WI38 (cell line): ENCODE data around the gene SHB.
"Not testable (repeated sequence)": the region's sequence is repeated elsewhere in the genome, so short reads cannot be mapped to it uniquely, and the experiment has no call there.

Source experiments
- H3K4me3 ChIP-seq: 2 replicates; pipeline ENCODE4 v1.5.1; 2011; ENCODE audit warnings: low read depth, mild to moderate bottlenecking, control low read depth, low read length
- CTCF ChIP-seq: IDR thresholded peaks from 2 replicates; pipeline ENCODE4 v1.5.1; 2012; ENCODE audit warnings: low read depth, mild to moderate bottlenecking, control low read depth, low read length

Gene SHB

GRCh38 chr9:38046661-38047300 is 22.2 kb downstream of the SHB start:
- no peak for TF ChIP-seq CTCF
- peak overlapping the region; percentile 48; the same call in 1 of the 2 replicates for H3K4me3 ChIP-seq

GRCh38 chr9:38045939-38046338 is 23.1 kb downstream of the SHB start:
- H3K4me3 ChIP-seq = not testable (repeated sequence)

- H3K4me3 ChIP-seq = no peak overlapping the region
- TF ChIP-seq CTCF = no peak
Measured at GRCh38 chr9:38044706-38045105, 24.3 kb downstream of the SHB start.

GRCh38 chr9:38043931-38044623 is 24.9 kb downstream of the SHB start:
- H3K4me3 ChIP-seq = no peak overlapping the region
- TF ChIP-seq CTCF = no peak

- TF ChIP-seq CTCF = no peak
Measured at GRCh38 chr9:38042626-38043357, 26.2 kb downstream of the SHB start.

GRCh38 chr9:38041564-38042243 is 27.3 kb downstream of the SHB start:
- no peak overlapping the region for H3K4me3 ChIP-seq
- no peak for TF ChIP-seq CTCF

More at GRCh38 chr9:38042626-38043357, 26.2 kb downstream of the SHB start:
- H3K4me3 ChIP-seq = no peak overlapping the region

- no peak for TF ChIP-seq CTCF
Measured at GRCh38 chr9:38039907-38040682, 28.9 kb downstream of the SHB start.

More at GRCh38 chr9:38039907-38040682, 28.9 kb downstream of the SHB start:
- H3K4me3 ChIP-seq = no peak overlapping the region
